Activated gamma-delta T cell treated with Interleukin-2 at 50 U/mL for 16 hours (primary cell): ENCODE data around the gene SCYGR7.
"Not testable (repeated sequence)": the region's sequence is repeated elsewhere in the genome, so short reads cannot be mapped to it uniquely, and the experiment has no call there.

Source experiments
- DNase-seq: peaks from one replicate; pipeline ENCODE4 v3.0.0-alpha.2; 2020

SCYGR7 gene, protein sequence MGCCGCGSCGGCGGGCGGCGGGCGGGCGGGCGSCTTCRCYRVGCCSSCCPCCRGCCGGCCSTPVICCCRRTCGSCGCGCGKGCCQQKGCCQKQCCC

DNA sequence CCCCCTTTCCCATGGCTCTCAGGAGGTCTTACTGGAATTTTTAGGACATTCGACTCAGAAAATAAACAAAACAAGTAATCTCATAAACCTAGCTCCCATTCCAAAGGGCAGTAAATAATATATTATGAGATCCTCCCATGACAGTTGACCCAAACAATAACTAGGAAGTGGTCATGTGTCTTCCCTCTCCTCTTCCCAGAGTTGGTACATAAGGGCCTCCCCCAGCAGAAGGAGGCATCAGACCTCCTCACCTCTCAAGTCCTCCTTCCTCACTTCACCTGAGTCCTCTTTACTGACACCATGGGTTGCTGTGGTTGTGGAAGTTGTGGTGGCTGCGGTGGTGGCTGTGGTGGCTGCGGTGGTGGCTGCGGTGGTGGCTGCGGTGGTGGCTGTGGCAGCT is at the start of gene SCYGR7:
Gene SCYGR7, plus strand, starts transcription at position 301 of the 400 bp plus-strand sequence. Its CDS starts 0 bp downstream, at position 301.
- no peak for DNase-seq

DNA sequence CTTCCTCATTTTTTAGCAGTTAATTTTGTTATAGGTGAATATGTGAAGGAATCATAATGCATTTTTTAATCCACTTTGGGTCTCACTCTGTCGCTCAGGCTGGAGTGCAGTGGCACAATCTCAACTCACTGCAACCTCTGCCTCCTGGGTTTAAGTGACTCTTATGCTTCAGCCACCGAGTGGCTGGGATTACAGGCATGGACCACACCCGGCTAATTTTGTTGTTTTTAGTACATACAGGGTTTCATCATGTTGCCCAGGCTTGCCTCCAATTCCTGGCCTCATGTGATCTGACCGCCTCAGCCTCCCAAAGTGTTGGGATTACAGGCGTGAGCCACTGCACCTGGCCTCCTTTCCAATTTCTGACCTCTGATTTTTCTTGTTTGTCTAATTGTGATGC is 43.9 kb upstream of the SCYGR7 start:
- DNase-seq: no peak

DNA sequence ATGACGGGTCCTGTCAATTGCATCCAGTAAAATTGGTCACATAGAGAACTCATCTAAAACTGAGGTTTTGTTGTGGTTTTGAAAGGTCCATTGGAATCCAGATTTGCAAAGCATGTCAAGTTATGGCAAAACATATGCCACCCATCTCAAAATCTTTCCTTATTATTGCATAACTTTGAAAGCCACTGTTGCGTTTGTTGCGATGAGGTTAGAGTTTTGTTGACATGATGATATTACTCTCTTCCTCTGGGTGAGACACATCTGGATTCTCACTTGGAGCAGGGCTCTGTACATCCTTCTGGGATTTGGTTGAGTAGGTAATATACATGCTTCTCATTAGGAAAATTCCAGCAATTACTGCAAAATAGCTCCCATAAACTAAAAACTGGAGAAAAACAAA is 40.9 kb upstream of the SCYGR7 start:
- DNase-seq: no peak

DNA sequence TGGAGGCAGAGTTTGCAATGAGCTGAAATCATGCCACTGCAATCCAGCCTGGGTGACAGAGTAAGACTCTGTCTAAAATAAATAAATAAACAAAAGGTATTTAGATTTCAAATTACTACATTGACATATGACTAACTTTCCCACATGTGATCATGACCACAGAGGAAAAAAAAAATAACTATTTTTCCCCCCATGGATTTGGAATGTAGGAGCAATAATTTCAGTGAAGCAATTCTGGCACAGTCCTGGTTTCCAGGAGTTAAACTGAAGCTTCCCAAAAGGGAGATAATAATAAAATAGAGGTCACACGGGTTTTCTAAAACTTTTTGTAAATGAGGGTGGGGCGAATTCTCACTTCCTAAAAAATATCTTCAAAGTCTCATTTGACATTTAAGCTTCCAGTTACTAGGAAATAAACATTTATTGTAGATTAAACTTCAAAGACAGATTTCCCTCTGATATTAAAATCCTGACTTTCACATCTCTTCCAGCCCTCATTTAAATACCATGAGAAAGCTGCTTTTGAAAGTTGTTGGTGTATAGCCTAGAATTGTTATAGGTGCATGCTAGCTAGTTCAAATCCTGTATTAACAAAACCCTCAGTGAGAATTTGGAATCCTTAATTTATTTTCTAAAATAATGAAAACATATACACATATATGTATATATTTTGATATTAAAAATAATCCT is 31.0 kb upstream of the SCYGR7 start:
- no peak for DNase-seq

DNA sequence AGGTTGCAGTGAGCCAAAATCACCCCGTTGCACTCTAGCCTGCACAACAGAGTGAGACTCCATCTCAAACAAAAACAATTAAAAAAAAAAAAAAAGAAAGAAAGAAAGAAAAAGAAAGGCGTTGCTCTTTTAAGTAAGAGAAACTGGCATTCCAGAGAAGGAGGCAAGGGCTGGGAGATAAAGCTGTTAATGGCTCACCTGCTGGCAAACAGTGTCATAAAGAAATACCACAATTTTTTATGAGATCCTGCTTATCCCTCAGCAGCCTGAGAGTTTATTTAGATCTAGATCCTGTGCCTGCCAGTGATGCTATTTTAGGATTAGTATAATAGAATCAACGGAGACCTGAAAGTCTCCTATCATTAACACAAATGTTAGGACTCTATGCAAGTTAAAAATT is 26.6 kb upstream of the SCYGR7 start:
- DNase-seq: no peak

DNA sequence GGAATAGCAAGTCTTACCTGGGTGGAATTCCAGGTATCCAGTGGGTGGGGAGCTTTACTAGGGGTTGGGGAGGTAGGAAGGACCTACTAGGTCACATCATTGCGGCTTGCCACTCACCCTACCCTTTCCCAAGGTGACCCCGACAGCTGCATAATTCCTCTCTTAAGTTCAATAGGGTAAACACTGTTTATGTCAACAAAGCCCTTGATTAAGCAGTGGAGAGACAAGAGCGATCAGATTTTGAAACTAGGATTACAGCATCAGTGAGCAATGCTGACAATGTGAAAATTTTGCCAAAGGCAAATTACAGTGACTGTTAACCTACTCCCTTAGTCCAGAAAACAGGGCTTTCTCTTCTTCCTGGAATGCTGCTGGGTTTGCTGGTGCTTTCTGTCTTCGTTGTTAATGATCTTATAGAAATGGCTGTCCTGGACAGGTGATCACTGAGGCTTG is 24.8 kb upstream of the SCYGR7 start:
- DNase-seq: no peak

DNA sequence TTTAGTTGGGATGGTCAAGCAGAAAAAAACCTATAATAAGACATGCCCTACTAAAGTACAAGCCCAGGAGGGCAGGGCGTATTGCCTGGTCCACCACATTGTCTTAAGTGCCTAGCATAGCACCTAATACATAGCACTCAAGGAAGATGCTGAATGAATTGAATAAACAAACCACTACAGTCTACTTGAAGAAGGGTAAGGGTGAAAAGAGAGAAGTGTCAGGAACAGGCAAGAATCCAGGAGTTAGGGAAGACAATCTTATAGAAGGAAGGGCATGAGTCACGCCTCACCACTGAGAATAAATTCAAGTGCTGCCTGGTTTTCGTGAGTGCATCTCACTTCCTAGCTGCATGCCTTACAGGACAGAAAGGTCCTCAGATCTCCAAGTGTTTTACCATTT is 24.2 kb upstream of the SCYGR7 start:
- DNase-seq: no peak

DNA sequence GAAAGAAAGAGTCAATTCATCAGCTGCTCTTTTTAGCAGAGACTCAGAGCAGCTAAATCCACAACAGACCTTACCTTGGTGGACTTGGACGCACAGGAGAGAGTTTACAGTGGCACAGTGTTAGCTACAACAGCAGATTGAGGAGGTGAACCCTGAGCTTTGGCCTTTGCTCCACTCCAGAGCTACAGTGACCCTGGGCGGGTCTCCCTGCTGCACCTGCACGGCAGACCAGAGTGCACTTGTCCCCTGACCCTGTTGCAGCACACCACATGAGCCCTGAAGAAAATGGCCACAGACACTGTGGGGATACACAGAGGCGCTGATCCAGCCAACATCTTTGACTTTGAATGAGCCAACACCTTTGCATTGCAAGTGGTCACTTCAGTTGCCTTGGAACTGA is 21.3 kb upstream of the SCYGR7 start:
- DNase-seq: no peak

DNA sequence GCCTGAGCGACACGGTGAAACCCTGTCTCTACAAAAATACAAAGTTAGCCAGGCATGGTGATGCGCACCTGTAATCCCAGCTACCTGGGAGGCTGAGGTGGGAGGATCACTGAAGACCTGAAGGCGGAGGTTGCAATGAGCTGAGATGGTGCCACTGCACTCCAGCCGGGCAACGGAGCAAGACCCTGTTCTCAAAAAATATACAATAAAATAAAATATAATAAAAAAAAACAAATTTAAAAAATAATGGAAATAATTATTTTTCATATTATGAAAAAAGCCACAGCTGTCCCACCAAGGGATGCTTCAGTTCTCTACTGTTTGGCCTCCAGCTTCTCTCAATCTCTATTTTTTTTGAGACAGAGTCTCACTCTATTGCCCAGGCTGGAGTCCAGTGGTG is 20.7 kb upstream of the SCYGR7 start:
- no peak for DNase-seq

DNA sequence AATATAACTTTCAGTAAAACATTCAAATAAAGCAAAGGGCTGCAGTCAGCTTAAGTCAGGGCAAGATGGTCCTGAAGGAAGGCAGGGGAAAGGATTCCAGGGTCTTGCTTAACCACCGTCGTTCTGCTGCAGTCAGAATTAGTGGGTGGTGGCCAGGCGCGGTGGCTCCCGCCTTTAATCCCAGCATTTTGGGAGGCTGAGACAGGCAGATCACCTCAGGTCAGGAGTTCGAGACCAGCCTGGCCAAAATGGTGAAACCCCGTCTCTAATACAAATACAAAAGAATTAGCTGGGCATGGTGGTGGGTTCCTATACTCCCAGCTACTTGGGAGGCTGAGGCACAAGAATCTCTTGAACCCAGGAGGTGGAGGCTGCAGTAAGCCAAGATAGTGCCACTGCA is 17.1 kb upstream of the SCYGR7 start:
- DNase-seq: no peak

DNA sequence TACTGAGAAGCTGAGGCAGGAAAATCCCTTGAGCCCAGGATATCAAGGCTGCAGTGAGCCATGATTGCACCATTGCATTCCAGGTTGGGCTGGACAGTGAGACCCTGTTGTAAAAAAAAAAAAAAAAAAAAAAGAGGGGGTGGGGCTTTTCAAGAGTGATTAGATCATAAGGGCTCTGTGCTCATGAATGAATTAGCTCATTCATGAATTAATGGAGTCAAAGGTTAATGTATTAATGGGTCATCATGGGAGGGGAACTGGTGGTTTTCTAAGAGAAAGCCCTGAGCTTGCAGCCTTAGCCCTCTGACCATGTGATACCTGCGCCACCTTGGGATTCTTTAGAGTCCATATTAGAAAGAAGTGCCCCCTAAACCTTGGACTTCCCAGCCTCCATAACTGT is 14.8 kb upstream of the SCYGR7 start:
- DNase-seq: no peak

DNA sequence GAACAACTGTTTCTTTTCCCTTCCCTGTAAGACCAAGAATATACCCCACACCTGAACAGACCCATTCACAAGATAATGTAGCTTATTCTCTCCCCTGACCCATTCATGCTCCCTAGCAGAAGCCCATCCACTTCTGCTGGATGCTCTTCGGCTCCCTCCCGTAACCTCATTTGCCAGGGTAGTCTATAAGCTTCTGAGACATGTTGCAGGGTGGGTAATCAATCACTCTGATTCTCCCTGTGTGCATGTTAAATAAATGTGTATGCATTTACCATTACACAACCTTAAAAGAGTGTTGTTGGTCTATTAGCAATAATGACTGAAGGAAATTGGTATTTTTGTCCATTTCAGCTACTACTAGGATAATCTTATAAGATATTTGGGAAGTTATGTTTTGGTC is 11.6 kb upstream of the SCYGR7 start:
- DNase-seq: no peak

DNA sequence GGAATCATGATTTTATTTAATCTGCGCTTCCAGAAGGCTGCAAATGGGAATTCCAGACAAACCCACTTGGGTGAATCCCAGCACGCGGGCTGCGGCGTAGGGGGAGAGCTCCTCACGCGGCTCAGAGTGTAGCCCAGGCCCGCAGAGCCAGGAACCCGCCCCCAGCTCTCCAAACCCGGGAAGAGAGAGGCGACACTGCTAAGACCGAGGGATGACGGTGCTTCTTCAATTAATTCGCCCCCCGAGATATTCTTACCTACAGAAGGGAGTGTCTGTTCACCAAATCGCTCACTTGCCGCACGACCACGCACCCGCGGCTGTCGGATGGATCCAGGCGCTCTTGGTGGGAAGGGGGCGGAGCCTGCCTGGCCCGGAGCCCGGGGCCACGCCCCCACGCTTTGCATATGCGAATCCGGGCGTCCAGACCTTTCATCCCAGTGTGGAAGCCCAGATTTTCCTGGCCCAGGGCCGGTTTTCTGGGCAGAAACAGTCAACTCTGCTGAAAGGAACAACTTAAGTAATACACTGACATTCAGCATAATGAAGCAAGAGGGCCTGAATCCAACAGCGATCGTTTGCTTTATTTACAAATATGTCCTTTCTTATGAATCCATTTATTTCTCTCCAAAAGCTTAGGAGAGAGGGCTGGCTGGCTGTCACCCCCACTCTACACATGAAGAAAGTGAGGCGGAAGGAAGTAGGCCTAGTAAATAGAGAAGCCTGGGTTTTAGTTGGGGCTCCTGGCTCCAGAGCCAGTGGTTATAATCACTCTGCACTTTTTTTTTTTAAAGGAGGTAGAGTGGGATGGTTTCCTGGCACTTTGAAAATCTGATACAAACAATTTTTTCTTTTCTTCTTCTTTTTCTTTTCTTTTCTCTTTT is 10.2 kb upstream of the SCYGR7 start, which contains the start of gene SLC19A3:
Gene SLC19A3, minus strand, starts transcription at position 342 of the 881 bp plus-strand sequence. CDS start 15,710 bp downstream, outside the sequence.
- no peak for DNase-seq

DNA sequence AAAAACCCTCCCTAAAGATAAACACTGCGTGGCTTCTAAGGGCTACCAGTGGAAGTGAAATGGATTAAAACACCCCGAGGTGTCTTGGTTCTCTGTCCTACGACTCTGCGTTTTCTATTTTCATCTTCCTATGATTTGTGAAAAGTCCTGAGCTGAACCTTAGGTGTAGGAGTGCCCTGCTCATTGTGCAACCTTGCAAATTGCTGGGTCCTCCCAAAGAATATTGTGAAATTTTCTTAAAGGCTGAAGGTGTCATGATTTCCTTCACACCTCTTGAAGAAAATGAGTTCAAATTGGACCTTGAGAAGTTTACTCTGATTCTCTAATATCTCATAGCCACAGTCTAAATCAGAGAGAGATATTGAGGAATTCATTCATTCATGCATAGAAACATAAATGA is 8.5 kb upstream of the SCYGR7 start:
- no peak for DNase-seq

DNA sequence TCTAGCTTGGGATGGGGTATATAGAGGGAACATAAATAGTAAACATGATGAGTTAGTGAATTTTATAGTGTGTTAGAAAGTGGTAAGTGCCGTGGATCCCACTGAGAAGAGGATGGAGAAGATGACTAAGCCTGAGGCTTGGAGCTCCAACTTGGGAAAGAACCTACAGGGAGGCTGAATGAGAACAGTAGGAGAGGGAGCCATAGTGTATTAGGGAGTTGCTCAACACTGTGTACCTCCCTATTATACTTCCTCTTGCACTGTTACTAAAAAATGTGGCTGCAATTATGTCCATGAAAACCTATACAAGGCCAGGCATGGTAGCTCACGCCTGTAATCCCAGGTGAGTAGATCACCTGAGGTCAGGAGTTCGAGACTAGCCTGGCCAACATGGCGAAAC is 7.5 kb upstream of the SCYGR7 start:
- no peak for DNase-seq

DNA sequence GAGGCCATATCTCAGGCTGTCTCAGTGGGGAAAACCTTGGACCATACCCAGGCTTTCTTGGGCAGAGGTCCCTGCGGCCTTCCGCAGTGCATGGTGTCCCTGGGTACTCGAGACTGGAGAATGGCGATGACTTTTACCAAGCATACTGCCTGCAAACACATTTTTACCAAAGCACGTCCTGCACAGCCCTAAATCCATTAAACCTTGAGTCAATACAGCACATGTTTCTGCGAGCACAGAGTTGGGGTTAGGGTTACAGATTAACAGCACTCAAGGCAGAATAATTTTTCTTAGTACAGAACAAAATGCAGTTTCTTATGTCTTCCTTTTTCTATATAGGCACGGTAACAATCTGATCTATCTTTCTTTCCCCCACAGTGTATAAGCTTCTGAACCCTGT is 5.3 kb upstream of the SCYGR7 start:
- not testable (repeated sequence) for DNase-seq

DNA sequence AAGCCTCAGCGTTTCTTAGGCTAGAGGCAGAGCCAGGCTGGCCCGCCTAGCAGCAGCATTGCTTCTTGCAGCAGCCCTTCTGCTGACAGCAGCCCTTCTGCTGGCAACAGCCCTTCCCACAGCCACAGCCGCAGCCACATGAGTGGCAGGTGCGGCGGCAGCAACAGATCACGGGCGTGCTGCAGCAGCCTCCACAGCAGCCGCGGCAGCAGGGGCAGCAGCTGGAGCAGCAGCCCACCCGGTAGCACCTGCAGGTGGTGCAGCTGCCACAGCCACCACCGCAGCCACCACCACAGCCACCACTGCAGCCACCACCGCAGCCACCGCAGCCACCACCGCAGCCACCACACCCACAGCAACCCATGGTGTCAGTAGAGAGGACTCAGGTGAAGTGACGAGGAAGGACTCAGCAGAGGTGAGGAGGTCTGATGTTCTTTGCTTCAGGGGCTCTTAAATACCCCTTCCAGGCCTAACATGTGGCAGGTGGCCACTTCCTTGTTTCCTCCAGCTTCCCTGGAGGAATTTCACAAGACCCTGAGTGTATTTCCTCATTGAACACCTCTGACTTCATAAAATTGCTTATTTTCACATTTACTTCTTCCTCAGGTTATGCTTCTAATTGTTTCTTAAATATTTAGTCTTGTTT is 3.6 kb upstream of the SCYGR7 start, which contains the start of gene SCYGR6:
Gene SCYGR6, minus strand, starts transcription at position 364 of the 646 bp plus-strand sequence. Its CDS starts 0 bp downstream, at position 364.
- no peak for DNase-seq

DNA sequence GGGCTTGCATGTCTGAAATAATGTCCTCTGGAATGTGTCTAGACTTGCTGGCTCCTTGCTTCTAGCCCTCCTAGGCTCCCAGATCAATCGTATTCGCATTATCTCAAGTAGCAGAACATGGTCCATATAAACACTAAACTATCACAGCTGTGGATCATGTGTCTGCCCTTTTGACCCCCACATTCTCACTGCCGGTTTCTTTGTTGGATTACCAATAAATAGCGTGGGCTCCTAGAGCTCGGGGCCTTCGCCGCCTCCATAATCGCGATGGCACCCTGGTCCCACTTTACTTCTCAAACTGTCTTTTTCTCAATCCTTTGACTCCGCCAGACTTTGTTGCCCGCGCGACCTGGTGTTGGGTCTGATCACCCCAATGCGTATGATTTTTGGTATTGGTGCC is 11.2 kb downstream of the SCYGR7 start:
- no peak for DNase-seq

DNA sequence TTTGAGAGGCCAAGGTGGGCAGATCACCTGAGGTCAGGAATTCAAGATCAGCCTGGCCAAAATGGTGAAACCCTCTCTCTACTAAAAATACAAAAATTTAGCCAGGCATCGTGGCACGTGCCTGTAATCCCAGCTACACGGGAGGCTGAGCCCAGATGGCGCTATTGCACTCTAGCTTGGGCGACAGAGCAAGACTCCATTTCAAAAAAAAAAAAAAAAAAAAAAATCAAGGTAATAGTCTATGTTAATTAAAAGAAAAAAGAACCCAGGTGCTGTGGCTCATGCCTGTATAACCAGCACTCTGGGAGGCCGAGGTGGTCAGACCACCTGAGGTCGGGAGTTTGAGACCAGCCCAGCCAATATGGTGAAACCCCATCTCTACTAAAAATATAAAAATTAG is 12.6 kb downstream of the SCYGR7 start:
- not testable (repeated sequence) for DNase-seq

DNA sequence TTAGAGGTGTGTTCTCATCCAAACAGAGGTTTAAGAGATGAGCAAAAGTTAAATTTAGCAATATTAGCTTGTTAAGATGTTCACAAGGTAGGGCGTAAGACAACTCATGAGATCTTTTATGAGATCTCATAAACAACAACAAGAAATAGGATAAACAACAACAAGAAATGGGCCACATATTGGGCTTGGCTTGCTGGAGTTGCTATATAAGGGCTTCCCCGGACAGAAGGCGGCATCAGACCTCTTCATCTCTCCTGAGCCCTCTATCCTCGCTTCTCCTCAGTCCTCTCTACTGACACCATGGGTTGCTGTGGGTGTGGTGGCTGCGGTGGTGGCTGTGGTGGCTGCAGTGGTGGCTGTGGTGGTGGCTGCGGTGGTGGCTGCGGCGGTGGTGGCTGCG is 17.5 kb downstream of the SCYGR7 start, which contains the start of gene SCYGR8:
Gene SCYGR8, plus strand, starts transcription at position 301 of the 400 bp plus-strand sequence. Its CDS starts 0 bp downstream, at position 301.
- no peak for DNase-seq

DNA sequence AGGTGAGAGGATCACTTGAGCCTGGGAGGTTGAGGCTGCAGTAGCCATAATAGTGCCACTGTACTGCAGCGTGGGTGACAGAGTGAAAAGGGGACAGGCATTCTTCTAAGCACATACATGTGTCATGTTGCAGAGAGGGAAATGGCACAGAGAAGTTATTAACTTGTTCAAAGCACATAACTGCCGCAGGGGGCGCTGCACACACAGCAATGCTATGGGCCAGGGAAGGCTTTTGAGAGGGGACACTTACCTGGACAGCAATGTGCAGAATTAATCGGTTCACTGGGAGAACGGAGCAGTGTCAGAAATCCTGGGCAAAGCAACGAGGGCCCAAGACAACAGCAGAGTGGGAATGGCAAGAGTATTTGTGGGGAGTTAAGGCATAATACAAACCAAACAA is 19.9 kb downstream of the SCYGR7 start:
- DNase-seq: no peak

DNA sequence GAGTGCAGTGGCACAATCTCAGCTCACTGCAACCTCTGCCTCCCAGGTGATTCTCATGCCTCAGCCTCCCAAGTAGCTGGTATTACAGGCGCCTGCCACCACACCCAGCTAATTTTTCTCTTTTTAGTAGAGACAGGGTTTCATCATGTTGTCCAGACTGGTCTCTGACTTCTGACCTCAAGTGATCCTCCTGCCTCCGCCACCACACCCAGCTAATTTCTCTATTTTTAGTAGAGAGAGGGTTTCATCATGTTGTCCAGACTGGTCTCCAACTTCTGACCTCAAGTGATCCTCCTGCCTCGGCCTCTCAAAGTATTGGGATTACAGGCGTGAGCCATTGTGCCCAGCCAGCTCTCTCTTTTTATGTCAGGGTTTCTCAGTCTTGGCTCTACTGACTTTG is 28.1 kb downstream of the SCYGR7 start:
- not testable (repeated sequence) for DNase-seq
